Stimulated activated CD4-positive, alpha-beta T cell treated with anti-CD3 and anti-CD28 coated beads, TNF-alpha, amount 100 ng/mL, for 4 hours (primary cell): ENCODE data around the gene BCL2L1.
A peak's percentile ranks its signal among the peaks of the same experiment; 100 is the strongest.
"Not testable (repeated sequence)": the region's sequence is repeated elsewhere in the genome, so short reads cannot be mapped to it uniquely, and the experiment has no call there.

Source experiments
- DNase-seq, 3 experiments: peaks; one replicate each; pipeline ENCODE4 v3.0.0-alpha.2; 2020; ENCODE audit warnings: low read depth in 3 of 3

The BCL2L1 gene

GRCh38 chr20:31722257-31723068, at the start of gene BCL2L1:
BCL2L1 (minus strand) TSS chr20:31722868; CDS start chr20:31722218, 650 bp downstream.
- DNase-seq, result peak; percentile 67 to 81 (median 79)

DNA sequence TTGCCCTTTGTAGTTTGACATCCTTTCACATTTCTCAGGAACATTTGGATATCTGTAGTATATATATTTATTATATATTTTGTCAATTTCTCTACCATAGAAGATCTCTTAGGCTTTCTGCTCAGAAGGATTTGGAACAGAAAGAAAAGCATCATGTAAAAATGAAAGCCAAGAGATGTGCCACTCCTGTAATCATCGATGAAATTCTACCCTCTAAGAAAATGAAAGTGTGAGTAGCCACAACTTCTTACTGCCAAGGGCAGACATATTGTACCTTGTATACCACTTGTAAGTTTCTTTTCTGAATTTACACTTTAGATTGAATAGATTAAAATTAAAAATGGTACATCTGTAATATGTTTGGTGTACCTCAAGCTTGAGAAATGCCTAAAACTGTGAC, 47.6 kb upstream of the BCL2L1 start:
- no peak for DNase-seq

GRCh38 chr20:31769681-31770080, 47.0 kb upstream of the BCL2L1 start:
- no peak for DNase-seq

GRCh38 chr20:31767805-31768204, 45.1 kb upstream of the BCL2L1 start:
- no peak for DNase-seq

GRCh38 chr20:31764641-31765305, 42.1 kb upstream of the BCL2L1 start:
- DNase-seq, result no peak

- no peak for DNase-seq
Measured at GRCh38 chr20:31760519-31761240, 38.0 kb upstream of the BCL2L1 start.

- no peak for DNase-seq
Measured at GRCh38 chr20:31759836-31760518, 37.3 kb upstream of the BCL2L1 start.

DNA sequence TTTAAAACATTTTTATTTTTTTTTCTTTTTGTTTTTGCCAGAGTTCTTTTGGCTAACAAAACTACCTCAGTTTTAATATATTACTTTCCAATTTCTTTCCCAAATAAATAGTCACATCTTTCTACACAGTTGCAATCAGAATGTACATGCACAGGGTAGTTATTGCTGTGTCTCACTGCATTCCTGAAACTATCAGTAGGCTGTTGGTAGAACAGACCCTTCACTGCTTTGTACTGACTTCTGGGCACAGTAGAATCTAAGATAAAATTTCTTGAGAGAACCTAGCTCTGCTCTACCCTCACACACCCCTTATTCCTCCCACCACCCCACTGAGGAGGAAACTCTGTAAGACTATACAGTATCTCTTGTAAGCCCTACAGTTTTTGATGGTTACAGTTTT, 36.3 kb upstream of the BCL2L1 start:
- no peak for DNase-seq

DNA sequence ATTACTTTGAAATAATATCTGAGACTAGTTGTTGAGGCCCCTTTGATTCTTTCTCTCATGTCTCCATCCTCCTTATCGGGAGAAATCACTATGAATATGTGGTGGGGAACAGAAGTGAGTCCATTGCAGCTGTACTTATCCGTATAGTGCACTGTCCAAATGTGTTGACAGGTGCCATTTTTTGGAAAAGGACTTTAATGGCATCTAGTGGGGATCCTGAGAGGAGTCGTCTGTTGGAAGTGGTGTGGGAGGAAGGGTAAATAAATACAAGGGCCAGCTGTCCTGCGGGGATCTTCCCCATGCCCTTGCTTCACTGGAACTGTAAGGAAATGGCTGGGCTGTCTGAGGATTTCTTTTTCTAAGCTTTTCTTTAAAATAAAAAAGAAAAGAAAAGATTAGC, 35.9 kb upstream of the BCL2L1 start:
- no peak for DNase-seq

DNA sequence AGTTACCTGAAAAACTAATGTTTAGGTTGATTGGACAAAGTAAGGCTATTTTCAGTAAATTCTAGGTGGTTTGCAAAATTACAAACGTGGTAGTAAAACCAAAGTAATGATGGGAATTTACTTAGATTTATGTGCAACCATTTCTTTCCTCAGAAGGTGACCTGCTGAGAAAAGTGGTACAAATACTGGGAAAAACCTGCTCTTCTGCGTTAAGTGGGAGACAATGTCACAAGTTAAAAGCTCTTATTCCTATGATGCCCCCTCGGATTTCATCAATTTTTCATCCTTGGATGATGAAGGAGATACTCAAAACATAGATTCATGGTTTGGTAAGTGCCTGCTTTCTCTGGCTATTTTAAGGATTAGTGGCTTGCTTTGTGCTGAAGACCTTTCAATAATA, 34.6 kb upstream of the BCL2L1 start:
- DNase-seq, result no peak

DNA sequence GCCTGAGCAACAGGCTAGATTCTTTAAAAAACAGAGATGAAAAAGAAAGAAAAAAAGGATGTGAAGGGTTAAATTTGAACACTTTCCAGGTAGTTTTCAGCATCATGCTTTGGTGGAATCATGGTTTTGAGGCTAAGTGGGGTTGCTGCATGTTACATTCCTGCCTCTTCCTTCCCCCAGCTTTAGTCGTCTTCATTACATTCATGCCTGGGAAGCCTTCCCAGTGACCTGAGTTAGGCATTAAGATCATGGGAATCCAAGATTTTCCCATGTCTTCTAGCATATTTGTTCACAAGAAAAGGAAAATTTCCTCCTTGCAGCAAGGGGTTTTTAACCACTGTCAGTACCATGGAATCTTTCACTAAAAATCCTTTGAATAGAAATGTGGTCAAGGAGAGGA, 28.5 kb upstream of the BCL2L1 start:
- DNase-seq, result no peak

DNA sequence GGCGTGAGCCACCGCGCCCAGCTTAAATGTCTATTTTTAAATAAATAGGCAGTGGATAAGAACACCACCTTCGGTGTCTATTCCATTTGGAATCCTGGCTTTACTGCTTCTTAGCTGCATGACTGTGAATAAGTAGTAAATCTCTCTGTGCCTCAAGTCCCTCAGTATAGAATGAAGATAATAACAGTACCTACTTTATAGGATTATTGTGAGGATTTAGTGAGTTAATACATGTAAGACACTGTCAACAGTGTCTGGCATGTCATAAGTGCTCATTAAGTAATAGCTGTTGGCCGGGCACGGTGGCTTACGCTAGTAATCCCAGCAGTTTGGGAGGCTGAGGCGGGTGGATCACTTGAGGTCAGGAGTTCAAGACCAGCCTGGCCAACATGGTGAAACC, 26.6 kb upstream of the BCL2L1 start:
- DNase-seq, result no peak

- no peak for DNase-seq
Measured at GRCh38 chr20:31747640-31748039, 25.0 kb upstream of the BCL2L1 start.

DNA sequence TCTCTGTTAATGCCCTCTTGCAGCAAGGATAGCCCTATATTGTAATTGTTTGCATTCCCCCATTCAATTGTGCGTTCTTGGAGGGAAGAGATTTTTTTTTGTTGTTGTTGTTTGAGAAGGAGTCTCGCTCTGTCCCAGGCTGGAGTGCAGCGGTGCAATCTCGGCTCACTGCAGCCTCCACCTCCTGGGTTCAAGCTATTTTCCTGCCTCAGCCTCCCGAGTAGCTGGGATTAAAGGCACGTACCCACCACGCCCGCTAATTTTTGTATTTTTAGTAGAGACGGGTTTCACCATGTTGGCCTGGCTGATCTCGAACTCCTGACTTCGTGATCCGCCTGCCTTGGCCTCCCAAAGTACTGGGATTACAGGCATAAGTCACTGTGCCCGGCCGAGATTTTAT, 24.4 kb upstream of the BCL2L1 start:
- not testable (repeated sequence) for DNase-seq

- DNase-seq, result no peak
Measured at GRCh38 chr20:31746068-31746878, 23.6 kb upstream of the BCL2L1 start.

DNA sequence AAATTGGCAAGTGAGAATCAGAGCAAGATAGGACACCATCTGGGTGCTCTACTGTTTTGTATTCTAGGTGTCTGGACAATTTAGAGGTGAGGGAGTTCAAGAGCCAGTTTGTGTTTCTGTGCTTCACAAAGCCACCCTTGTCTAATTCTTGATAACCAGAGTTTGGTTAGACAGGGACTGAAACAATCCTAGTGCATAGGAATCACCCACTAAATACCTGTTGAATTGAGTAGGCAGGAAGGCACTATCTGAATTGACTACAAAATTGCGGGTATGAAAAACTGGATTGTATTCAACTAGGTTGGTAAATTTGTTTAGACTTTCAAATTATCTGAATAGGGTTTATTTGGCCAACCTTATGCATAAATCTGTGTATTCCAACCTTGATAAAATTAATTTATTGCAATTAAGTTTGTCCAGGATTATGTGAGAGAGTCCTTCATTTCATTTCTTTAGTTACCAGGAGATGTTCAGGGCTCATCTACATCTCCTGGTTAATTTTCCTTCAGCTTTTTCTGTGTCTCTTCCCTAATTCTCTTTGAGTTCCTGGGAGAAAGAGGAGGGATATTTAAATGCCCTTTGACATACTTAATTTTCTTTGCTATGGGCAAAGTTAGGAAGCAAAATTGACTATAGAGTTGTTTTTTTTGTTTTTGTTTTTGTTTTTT, 18.1 kb upstream of the BCL2L1 start:
- DNase-seq, result no peak

- DNase-seq, result no peak
Measured at GRCh38 chr20:31740208-31740607, 17.5 kb upstream of the BCL2L1 start.

DNA sequence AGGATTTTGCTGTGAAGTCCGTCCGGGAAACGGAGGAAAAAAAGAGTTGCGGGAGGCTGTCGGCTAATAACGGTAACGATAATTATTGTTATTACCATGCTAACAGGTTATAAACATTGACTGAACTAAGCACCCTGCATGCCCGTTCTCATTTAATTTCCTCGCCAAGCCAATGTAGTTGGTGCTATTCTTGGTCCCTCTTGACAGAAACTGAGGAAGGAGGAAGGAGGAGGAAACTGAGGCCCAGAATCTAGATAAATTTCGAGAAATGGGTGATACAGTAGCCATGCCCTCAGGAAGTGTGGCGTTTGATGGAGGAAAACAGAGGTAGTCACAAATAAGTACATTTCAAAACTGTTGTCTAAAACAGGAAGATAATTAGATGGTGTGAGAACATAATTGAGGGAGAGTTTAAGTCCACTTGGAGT, 16.9 kb upstream of the BCL2L1 start:
- DNase-seq, result no peak

- peak; percentile 61 to 78 (median 74) for DNase-seq
Measured at GRCh38 chr20:31738729-31739549, 16.3 kb upstream of the BCL2L1 start, which contains the start of gene TPX2. TPX2 (plus strand) TSS chr20:31739290; CDS start chr20:31757477, 18,187 bp downstream.

DNA sequence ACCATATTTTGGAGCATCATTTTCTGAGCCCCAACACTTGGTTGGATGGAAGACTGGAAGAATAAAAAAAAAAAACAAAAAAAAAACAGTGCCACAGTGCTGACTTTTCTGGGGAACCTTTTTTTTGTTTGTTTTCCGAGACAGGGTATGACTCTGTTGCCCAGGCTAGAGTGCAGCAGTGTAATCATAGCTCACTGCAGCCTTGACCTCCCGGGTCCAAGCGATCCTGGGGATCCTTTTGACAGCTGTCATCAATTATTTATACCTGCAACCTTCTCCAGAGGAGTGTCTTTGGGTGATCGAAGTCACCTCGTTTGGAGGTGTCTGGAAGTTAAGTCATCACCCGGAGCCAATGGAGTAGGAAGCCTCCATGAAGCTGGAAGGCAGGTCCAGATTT, 8.7 kb upstream of the BCL2L1 start:
- DNase-seq, result no peak
